Choroid plexus epithelial cell (primary cell): Measurements from ENCODE around the gene ABTB2.

Experiments used
- DNase-seq: peaks from one replicate; pipeline ENCODE4 v3.0.0-alpha.2; 2010; ENCODE audit warnings: low read depth
- H3K4me3 ChIP-seq: 2 replicates; pipeline ENCODE4 v1.5.1; 2011; ENCODE audit warnings: low read depth, mild to moderate bottlenecking, control low read depth, low read length, moderate library complexity
- TF ChIP-seq, protein P1 (sequence below): conservative IDR thresholded peaks from 2 replicates; pipeline ENCODE4 v1.5.1; 2011; ENCODE audit warnings: low read depth, mild to moderate bottlenecking, control low read depth, inconsistent platforms, low read length, moderate library complexity

The ABTB2 gene

DNA sequence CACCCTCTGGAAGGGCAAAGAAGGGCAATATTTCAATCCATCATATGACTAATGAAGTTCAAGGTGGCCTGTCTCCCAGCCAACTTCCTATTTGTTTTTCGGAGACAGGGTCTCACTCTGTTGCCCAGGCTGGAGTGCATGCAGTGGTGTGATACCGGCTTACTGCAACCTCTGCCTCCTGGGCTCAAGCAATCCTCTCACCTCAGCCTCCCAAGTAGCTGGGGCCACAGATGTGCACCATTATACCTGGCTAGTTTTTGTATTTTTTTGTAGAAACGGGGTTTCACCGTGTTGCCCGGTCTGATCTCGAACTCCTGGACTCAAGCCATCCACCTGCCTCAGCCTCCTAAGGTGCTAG lies 13.4 kb downstream of the ABTB2 start:
- H3K4me3 ChIP-seq: no peak overlapping the region
- DNase-seq: no peak
- TF ChIP-seq, protein P1, sequence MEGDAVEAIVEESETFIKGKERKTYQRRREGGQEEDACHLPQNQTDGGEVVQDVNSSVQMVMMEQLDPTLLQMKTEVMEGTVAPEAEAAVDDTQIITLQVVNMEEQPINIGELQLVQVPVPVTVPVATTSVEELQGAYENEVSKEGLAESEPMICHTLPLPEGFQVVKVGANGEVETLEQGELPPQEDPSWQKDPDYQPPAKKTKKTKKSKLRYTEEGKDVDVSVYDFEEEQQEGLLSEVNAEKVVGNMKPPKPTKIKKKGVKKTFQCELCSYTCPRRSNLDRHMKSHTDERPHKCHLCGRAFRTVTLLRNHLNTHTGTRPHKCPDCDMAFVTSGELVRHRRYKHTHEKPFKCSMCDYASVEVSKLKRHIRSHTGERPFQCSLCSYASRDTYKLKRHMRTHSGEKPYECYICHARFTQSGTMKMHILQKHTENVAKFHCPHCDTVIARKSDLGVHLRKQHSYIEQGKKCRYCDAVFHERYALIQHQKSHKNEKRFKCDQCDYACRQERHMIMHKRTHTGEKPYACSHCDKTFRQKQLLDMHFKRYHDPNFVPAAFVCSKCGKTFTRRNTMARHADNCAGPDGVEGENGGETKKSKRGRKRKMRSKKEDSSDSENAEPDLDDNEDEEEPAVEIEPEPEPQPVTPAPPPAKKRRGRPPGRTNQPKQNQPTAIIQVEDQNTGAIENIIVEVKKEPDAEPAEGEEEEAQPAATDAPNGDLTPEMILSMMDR: no peak

DNA sequence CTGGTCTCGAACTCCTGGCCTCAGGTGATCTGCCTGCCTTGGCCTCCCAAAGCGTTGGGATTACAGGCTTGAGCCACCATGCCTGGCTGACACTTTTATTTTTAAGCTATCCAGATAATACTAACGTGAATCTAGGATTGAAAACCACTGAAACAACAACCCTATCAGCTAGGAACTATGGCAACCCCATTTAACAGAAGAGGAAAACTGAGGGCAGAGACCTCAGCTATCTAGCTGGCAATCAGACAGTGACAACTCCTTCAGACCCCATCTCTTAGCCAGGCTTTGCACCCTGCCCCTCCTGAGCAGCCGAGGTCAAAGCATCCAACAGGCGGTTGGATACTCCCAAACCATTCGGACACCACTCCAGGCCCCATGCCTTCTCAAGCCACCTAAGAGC lies 14.1 kb downstream of the ABTB2 start:
- TF ChIP-seq, protein P1: no peak
- no peak overlapping the region for H3K4me3 ChIP-seq
- DNase-seq: no peak

DNA sequence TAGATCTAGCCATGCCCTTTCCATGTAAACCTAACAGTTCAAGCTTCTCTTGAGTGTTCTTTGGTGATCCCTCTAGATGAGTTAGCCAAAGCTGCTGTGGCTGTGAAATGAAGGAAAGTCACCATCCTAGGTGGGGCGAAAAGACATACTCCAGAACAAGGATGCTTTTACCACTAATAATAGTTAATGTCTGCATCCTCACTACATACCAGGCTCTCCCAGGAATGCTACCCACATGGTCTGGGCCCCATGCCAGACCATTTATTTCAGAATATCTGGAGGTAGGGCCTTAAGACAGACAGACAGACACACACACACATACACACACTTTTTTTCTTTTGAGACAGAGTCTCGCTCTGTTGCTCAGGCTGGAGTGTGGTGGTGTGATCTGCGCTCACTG lies 14.7 kb downstream of the ABTB2 start:
- peak; percentile 92 for DNase-seq
- H3K4me3 ChIP-seq: no peak overlapping the region
- TF ChIP-seq, protein P1: no peak

DNA sequence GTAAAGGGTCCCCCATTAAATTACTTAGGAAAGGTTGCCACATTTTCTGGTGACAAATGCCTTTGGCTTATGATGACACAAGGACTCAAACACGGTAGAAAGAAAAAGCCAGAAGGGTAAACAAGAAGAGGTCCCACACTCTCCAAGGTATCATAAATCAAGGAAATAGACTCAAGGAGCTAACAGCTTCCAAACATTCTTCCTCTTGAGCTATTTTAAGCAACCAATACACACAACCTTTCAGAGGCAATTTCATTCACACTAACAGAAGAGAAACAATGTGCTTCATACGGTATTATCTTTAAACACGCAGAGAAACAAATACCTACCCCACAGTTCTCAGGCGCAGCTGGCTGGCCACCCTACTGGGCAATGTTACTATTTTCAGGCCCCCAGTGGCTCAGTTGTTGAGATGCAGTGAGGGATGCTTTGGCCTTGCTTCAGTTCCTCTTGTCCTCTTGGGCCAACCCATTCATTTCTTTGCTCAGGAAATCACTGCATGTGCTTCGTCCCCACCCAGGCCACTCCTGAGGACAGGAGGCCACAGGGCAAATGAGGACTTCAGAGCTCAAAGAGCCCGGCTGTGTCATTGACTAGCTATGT lies 15.8 kb downstream of the ABTB2 start:
- DNase-seq: peak; percentile 50
- no peak overlapping the region for H3K4me3 ChIP-seq
- TF ChIP-seq, protein P1: peak; percentile 6

DNA sequence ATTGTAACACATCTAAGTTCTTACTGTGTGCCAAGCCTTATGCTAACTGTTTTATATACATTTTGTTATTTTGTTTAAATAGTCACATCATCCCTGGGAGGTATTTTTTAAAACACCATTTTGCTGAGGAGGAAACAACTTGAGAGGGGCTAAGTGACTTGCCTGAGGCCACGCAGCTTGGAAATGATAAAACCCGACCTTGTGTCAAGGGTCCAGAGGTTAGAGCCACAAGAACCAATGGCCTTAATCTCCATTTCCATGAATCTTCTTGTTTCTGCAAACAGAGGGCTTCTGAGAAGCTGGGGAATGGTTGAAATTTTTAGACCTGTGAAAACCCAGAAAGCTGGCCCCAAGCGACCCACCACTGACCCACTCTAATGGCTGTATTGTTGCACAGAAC lies 16.7 kb downstream of the ABTB2 start:
- no peak for DNase-seq
- TF ChIP-seq, protein P1: no peak
- no peak overlapping the region for H3K4me3 ChIP-seq

DNA sequence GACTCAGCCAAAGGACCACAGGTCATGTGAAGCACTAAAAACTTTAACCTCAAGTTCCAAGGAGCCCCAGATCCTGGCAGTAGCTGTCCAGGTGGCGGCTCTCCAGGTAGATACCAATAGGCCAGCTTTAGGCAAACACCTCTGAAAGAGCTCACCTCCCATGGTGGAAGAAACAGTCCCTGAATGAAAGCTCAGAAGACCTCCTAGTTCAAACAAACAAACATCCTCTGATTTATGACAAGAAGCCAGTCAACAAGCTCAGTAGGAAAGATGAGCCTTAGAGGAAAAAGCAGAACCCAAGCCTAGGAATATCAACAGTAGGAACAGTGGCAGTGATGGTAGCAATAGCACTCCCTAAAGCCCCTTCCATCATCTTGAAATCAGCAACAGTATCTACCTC lies 17.2 kb downstream of the ABTB2 start:
- TF ChIP-seq, protein P1: no peak
- DNase-seq: no peak
- H3K4me3 ChIP-seq: no peak overlapping the region
